Mesendoderm (in vitro differentiated cells): Measurements from ENCODE around the gene SIGLEC11.

Experiments used
- DNase-seq: peaks from one replicate; pipeline ENCODE4 v3.0.0; 2013
- H2AK5ac ChIP-seq: 2 replicates; pipeline ENCODE4 v1.6.1; 2013; ENCODE audit warnings: low read length, inconsistent platforms
- H2BK120ac ChIP-seq: 2 replicates; pipeline ENCODE4 v1.6.1; 2013; ENCODE audit warnings: low read depth, mild to moderate bottlenecking, low read length, moderate library complexity, mixed read lengths
- H2BK15ac ChIP-seq: replicated peaks from 2 replicates; pipeline ENCODE4 v1.6.1; 2013; ENCODE audit warnings: low read depth, mild to moderate bottlenecking, moderate library complexity
- H2BK5ac ChIP-seq: 2 replicates; pipeline ENCODE4 v1.6.1; 2013; ENCODE audit warnings: low read length, inconsistent platforms
- H3K18ac ChIP-seq: 2 replicates; pipeline ENCODE4 v1.6.1; 2013; ENCODE audit warnings: mild to moderate bottlenecking, low read length, mixed read lengths
- H3K23ac ChIP-seq: one replicate; pipeline ENCODE4 v1.6.1; 2013; ENCODE audit warnings: low read length
- H3K27ac ChIP-seq: 2 replicates; pipeline ENCODE4 v1.5.1; 2013; ENCODE audit warnings: low read depth, mild to moderate bottlenecking, inconsistent platforms, low read length, moderate library complexity
- H3K27me3 ChIP-seq: 2 replicates; pipeline ENCODE4 v1.6.1; 2013; ENCODE audit warnings: low read length, control low read depth, mild to moderate bottlenecking, inconsistent platforms; ENCODE audit not compliant: insufficient read depth, poor library complexity
- H3K36me3 ChIP-seq: 2 replicates; pipeline ENCODE4 v1.6.1; 2013; ENCODE audit warnings: low read length, inconsistent platforms; ENCODE audit not compliant: control insufficient read depth, insufficient read depth
- H3K4ac ChIP-seq: one replicate; pipeline ENCODE4 v1.6.1; 2013; ENCODE audit warnings: low read depth, mild to moderate bottlenecking, low read length, moderate library complexity
- H3K4me1 ChIP-seq: 2 replicates; pipeline ENCODE4 v1.6.1; 2013; ENCODE audit warnings: low read depth, low read length, inconsistent platforms; ENCODE audit not compliant: control insufficient read depth
- H3K4me2 ChIP-seq: 2 replicates; pipeline ENCODE4 v1.6.1; 2013; ENCODE audit warnings: low read length
- H3K4me3 ChIP-seq: 2 replicates; pipeline ENCODE4 v1.5.1; 2013; ENCODE audit warnings: mild to moderate bottlenecking, low read length
- H3K56ac ChIP-seq: one replicate; pipeline ENCODE4 v1.6.1; 2013; ENCODE audit warnings: low read length
- H3K79me1 ChIP-seq: 2 replicates; pipeline ENCODE4 v1.6.1; 2013; ENCODE audit warnings: low read length, inconsistent platforms
- H3K79me2 ChIP-seq: 2 replicates; pipeline ENCODE4 v1.6.1; 2013; ENCODE audit warnings: mild to moderate bottlenecking, low read length; ENCODE audit not compliant: control insufficient read depth, insufficient read depth
- H3K9ac ChIP-seq: 2 replicates; pipeline ENCODE4 v1.6.1; 2013; ENCODE audit warnings: low read length, inconsistent platforms
- H4K5ac ChIP-seq: one replicate; pipeline ENCODE4 v1.6.1; 2013; ENCODE audit warnings: low read length
- H4K8ac ChIP-seq: one replicate; pipeline ENCODE4 v1.6.1; 2013; ENCODE audit warnings: low read depth, mild to moderate bottlenecking, control low read depth, low read length, moderate library complexity
- WGBS: extraction: QIAGEN DNeasy Blood & Tissue Kit; methylation state at CpG from one replicate; pipeline ENCODE4 v1.1.7; 2013; ENCODE audit warnings: low lambda C conversion rate, missing lambda C conversion rate; ENCODE audit not compliant: insufficient coverage; ENCODE audit errors: extremely low coverage; 5-methylcytosine and 5-hydroxymethylcytosine counted together

SIGLEC11 gene

DNA sequence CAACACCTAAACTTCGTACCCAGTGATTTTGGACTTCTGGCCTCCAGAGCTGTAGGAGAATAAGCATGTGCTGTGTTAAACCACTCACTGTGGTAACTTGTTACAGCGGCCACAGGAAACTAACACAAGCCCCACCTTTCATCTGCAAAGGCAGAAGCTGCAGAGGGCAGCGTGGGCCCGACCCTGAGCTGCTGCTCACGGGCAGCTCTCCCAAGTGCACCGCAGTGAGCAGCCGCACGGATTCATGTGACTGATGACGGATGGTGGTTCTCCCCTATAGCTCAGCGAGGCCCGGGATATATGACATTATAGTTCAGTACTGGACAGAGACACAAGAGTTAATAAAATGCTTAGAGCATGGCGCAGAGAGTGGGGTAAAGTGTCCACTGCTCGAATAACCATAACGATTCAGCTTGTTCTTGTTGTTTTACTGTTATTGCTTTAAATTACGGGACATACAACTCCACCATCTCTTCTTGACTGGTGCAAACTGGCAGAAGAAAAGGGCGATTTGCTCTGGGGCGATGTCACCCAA is 42.3 kb upstream of the SIGLEC11 start:
- H4K8ac ChIP-seq, result no peak overlapping the region
- DNase-seq, result no peak
- H3K36me3 ChIP-seq, result peaks cover 3% of the 10 kb centered on the region
- H3K56ac ChIP-seq, result no peak overlapping the region
- no peak overlapping the region for H2BK120ac ChIP-seq
- no peak overlapping the region for H3K9ac ChIP-seq
- H2AK5ac ChIP-seq, result no peak overlapping the region
- no peak overlapping the region for H2BK15ac ChIP-seq
- H4K5ac ChIP-seq, result no peak overlapping the region
- H3K4me1 ChIP-seq, result no peaks in the 10 kb centered on the region
- H3K27ac ChIP-seq, result no peak overlapping the region
- no peak overlapping the region for H3K4me2 ChIP-seq
- H3K4me3 ChIP-seq, result no peak overlapping the region
- H3K79me2 ChIP-seq, result no peaks in the 10 kb centered on the region
- no peak overlapping the region for H3K23ac ChIP-seq
- H2BK5ac ChIP-seq, result no peak overlapping the region
- H3K79me1 ChIP-seq, result no peaks in the 10 kb centered on the region
- no peaks in the 10 kb centered on the region for H3K27me3 ChIP-seq
- no peak overlapping the region for H3K18ac ChIP-seq
- no CpG with 5 or more reads among the region's 17 CpGs for WGBS
- no peak overlapping the region for H3K4ac ChIP-seq

DNA sequence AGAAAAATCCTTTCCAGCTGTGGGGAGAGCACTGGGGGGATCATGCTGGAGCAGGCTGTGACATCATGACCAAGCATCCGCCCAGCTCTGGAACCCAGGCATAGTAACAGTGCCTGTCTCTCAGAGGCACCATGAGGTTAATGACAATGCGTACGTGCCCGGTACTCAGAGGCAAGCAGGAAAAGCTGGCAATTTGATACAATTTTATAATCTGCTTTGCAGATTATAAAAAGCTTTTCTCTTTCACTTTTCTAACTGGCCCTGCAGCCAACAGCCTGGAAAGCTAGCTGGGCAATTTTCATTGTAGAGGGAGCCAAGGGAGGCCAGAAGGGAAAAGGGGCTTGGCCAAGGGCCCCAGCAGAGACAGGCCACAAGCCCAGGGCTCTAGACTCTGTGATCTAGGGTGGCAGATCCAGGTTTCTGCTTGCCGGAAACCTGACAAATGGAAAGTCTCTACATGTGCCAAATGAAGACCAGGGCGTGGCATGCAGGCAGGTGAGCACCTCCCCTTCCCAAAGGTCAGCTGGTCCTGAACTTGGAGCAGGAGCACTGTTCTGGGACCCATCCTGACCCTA is 41.5 kb upstream of the SIGLEC11 start:
- no CpG with 5 or more reads among the region's 6 CpGs for WGBS
- no peak overlapping the region for H4K8ac ChIP-seq
- H3K79me1 ChIP-seq, result no peaks in the 10 kb centered on the region
- H3K4me2 ChIP-seq, result no peak overlapping the region
- no peak overlapping the region for H3K4ac ChIP-seq
- no peak overlapping the region for H3K56ac ChIP-seq
- no peak for DNase-seq
- H3K23ac ChIP-seq, result no peak overlapping the region
- H3K4me1 ChIP-seq, result no peaks in the 10 kb centered on the region
- H3K4me3 ChIP-seq, result no peak overlapping the region
- no peak overlapping the region for H3K27ac ChIP-seq
- no peak overlapping the region for H2BK120ac ChIP-seq
- no peak overlapping the region for H2BK5ac ChIP-seq
- no peaks in the 10 kb centered on the region for H3K27me3 ChIP-seq
- H3K9ac ChIP-seq, result no peak overlapping the region
- H4K5ac ChIP-seq, result no peak overlapping the region
- no peak overlapping the region for H2AK5ac ChIP-seq
- H3K36me3 ChIP-seq, result peaks cover 3% of the 10 kb centered on the region
- no peak overlapping the region for H2BK15ac ChIP-seq
- no peaks in the 10 kb centered on the region for H3K79me2 ChIP-seq
- H3K18ac ChIP-seq, result no peak overlapping the region

DNA sequence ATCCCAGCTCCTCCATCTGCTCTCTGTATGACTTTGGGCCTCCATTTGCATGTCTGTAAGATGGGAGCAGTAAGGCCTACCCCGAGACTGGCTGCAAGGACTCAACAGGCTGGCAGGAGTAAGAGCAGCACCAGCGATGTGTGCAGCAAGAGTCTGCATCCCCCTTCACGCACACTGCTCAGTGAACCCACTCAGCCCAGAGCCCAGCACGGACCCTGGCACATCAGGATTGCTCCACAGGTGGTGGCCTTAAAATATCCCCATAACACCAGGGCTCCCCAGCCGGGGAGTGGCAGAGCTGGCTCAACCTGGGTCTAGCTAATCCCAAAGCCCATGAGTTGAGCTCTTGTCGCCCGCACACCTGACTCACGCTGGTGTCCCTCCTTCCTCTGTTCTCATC is 40.8 kb upstream of the SIGLEC11 start:
- no peak overlapping the region for H3K4ac ChIP-seq
- no peak overlapping the region for H2BK120ac ChIP-seq
- no peaks in the 10 kb centered on the region for H3K4me1 ChIP-seq
- DNase-seq, result no peak
- H2AK5ac ChIP-seq, result no peak overlapping the region
- no peak overlapping the region for H2BK5ac ChIP-seq
- no CpG with 5 or more reads among the region's 8 CpGs for WGBS
- H3K36me3 ChIP-seq, result peaks cover under 1% of the 10 kb centered on the region
- H3K27ac ChIP-seq, result no peak overlapping the region
- no peak overlapping the region for H4K8ac ChIP-seq
- no peak overlapping the region for H3K9ac ChIP-seq
- H4K5ac ChIP-seq, result no peak overlapping the region
- no peak overlapping the region for H3K56ac ChIP-seq
- no peak overlapping the region for H3K23ac ChIP-seq
- no peaks in the 10 kb centered on the region for H3K79me1 ChIP-seq
- H3K18ac ChIP-seq, result no peak overlapping the region
- no peaks in the 10 kb centered on the region for H3K79me2 ChIP-seq
- H3K27me3 ChIP-seq, result no peaks in the 10 kb centered on the region
- H3K4me2 ChIP-seq, result no peak overlapping the region
- H3K4me3 ChIP-seq, result no peak overlapping the region
- H2BK15ac ChIP-seq, result no peak overlapping the region

DNA sequence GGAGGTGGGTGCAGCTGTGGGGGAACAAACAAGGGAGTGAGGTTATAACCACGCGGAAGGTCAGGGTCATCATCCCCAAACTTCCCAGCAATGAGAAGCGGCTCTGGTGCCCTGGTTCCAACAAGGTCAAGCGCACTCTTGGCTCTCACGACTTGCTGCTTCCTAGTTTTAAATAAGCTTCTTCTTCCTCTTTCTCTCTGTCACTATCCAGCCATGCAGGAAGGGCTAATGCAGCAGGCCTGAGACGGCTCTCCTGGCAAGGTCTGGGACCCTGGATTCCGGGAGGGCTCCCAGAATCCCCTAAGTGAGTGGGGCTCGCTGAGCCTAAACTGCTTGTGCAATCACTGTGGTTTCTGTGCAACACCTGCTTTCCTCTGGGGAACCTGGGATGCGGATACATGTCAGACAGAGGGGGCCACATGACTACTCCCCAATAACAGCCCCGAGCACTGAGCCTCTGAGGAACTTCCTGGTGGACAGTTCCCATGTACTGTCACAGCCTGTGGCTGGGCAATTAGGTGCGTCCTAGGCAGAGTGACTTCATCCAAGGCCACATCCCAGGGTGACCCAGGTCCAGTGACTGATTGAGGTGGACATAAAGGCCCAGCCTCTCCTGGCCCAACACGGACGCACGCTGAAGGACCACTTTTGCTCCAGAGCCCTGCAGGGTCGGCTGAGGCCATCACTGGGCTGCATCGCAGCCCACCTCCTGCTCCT is 40.0 kb upstream of the SIGLEC11 start:
- no peak overlapping the region for H3K18ac ChIP-seq
- H3K56ac ChIP-seq, result no peak overlapping the region
- DNase-seq, result no peak
- no peak overlapping the region for H2BK15ac ChIP-seq
- no peaks in the 10 kb centered on the region for H3K79me2 ChIP-seq
- no peak overlapping the region for H2AK5ac ChIP-seq
- no peaks in the 10 kb centered on the region for H3K36me3 ChIP-seq
- H2BK120ac ChIP-seq, result no peak overlapping the region
- no peak overlapping the region for H3K4ac ChIP-seq
- no peak overlapping the region for H3K27ac ChIP-seq
- no peak overlapping the region for H3K4me2 ChIP-seq
- H2BK5ac ChIP-seq, result no peak overlapping the region
- WGBS, result no CpG with 5 or more reads among the region's 16 CpGs
- no peak overlapping the region for H3K23ac ChIP-seq
- no peak overlapping the region for H3K4me3 ChIP-seq
- no peaks in the 10 kb centered on the region for H3K27me3 ChIP-seq
- no peaks in the 10 kb centered on the region for H3K79me1 ChIP-seq
- H3K4me1 ChIP-seq, result no peaks in the 10 kb centered on the region
- no peak overlapping the region for H4K8ac ChIP-seq
- no peak overlapping the region for H3K9ac ChIP-seq
- H4K5ac ChIP-seq, result no peak overlapping the region

DNA sequence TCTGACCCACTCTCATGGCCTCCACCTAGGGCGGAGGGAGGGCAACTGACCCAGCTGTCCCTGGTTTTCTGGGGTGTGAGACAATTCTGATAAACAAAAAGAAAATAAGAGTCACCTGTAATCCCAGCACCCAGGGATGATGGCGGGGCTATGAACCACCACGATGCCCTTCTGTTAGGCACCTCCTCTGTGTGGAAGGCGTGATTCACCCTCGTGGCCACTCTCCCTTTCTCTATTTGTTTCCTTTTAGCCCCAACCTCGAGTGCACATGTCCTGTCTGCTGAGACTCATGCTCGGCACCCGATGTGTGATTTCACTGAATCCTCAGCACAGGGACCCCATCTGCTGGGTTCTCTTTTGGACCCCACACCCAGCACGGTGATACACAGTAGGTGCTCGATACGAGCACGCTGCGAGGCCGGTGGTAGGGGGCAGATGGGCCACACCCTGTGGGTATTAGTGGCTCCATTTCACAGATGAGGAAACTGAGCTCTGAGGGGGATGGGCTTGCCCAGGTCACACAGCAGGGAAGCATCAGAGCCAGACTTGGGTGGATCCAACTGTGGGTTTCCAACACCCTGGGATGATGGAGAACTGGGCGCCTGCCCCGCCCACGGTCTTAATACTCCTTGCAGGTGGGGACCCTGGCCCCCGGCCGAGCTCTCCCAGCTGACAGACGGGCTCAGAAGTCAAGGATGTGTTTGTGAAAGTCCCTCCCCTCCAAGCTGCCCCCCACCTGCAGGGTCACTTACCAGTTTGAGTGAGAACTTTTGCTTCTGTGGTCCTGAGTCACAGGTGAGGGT is 39.3 kb upstream of the SIGLEC11 start:
- Histone ChIP-seq H3K79me1 (no peaks in the 10 kb centered on the region), H3K23ac (no peak overlapping the region), H2AK5ac (no peak overlapping the region), H3K36me3 (no peaks in the 10 kb centered on the region), H3K4me2 (no peak overlapping the region), H3K56ac (no peak overlapping the region), H2BK5ac (no peak overlapping the region), H3K4ac (no peak overlapping the region), H3K79me2 (no peaks in the 10 kb centered on the region), H2BK120ac (no peak overlapping the region), H3K4me3 (no peak overlapping the region), H2BK15ac (no peak overlapping the region), H3K9ac (no peak overlapping the region), H4K8ac (no peak overlapping the region), H4K5ac (no peak overlapping the region), H3K27me3 (no peaks in the 10 kb centered on the region), H3K18ac (no peak overlapping the region), H3K4me1 (no peaks in the 10 kb centered on the region), H3K27ac (no peak overlapping the region)
- WGBS, result no CpG with 5 or more reads among the region's 20 CpGs
- DNase-seq, result no peak
